ENCODE results near the gene RPAP2.
"Not testable (repeated sequence)": the region's sequence is repeated elsewhere in the genome, so short reads cannot be mapped to it uniquely, and the experiment has no call there.

Gene RPAP2

GRCh38 chr1:92419642-92420041 lies 120.8 kb downstream of the RPAP2 start:
- Histone ChIP-seq H2AFZ (ENCODE audit: low read depth) (no peak overlapping the region), H3K27me3 (ENCODE audit: insufficient read depth, low read depth) (no peaks in the 10 kb centered on the region), H3K4me1 (ENCODE audit: low read depth, poor library complexity, severe bottlenecking) (no peaks in the 10 kb centered on the region), H3K4me2 (no peak overlapping the region), H4K20me1 (ENCODE audit: insufficient read depth) (no peaks in the 10 kb centered on the region), H3K9ac (no peak overlapping the region), H3K4me3 (IDR thresholded peaks at IDR 0.05; ENCODE audit: insufficient read depth, low read depth, low read length) (no peak overlapping the region), H3K27ac (no peak overlapping the region), H3K36me3 (ENCODE audit: insufficient read depth) (no peaks in the 10 kb centered on the region), H3K79me2 (ENCODE audit: insufficient read depth, low read depth) (no peaks in the 10 kb centered on the region)
- TF ChIP-seq, protein P1, sequence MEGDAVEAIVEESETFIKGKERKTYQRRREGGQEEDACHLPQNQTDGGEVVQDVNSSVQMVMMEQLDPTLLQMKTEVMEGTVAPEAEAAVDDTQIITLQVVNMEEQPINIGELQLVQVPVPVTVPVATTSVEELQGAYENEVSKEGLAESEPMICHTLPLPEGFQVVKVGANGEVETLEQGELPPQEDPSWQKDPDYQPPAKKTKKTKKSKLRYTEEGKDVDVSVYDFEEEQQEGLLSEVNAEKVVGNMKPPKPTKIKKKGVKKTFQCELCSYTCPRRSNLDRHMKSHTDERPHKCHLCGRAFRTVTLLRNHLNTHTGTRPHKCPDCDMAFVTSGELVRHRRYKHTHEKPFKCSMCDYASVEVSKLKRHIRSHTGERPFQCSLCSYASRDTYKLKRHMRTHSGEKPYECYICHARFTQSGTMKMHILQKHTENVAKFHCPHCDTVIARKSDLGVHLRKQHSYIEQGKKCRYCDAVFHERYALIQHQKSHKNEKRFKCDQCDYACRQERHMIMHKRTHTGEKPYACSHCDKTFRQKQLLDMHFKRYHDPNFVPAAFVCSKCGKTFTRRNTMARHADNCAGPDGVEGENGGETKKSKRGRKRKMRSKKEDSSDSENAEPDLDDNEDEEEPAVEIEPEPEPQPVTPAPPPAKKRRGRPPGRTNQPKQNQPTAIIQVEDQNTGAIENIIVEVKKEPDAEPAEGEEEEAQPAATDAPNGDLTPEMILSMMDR (conservative IDR thresholded peaks at IDR 0.05; ENCODE audit: low read depth, low read length): no peak

GRCh38 chr1:92424381-92424780 lies 125.5 kb downstream of the RPAP2 start:
- Histone ChIP-seq H3K9ac (no peak overlapping the region), H3K79me2 (ENCODE audit: insufficient read depth, low read depth) (no peaks in the 10 kb centered on the region), H3K27me3 (ENCODE audit: insufficient read depth, low read depth) (no peaks in the 10 kb centered on the region), H4K20me1 (ENCODE audit: insufficient read depth) (no peaks in the 10 kb centered on the region), H3K27ac (no peak overlapping the region), H3K4me3 (IDR thresholded peaks at IDR 0.05; ENCODE audit: insufficient read depth, low read depth, low read length) (no peak overlapping the region), H3K4me2 (no peak overlapping the region), H2AFZ (ENCODE audit: low read depth) (no peak overlapping the region), H3K36me3 (ENCODE audit: insufficient read depth) (no peaks in the 10 kb centered on the region), H3K4me1 (ENCODE audit: low read depth, poor library complexity, severe bottlenecking) (no peaks in the 10 kb centered on the region)
- TF ChIP-seq, protein P1 (conservative IDR thresholded peaks at IDR 0.05; ENCODE audit: low read depth, low read length): no peak

DNA sequence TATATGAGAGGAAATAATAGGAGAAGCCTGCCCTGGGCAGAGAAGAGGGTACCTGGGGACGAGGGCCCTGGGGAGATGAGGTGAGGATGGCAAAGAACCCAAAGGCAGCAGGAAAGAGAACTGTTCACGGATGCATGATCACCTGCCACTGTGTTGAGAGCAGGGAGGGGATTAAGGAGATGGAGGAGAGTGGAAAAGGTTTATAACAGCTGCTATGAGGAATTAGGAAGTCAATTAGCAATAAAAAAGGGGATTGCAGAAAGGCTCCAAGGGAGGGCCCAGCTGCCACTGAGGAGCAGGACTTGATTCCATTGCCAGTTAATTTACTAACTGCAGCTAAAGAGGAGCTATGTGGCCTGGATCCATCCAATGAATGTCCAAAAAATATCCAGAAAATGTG lies 126.8 kb downstream of the RPAP2 start:
- Histone ChIP-seq H2AFZ (ENCODE audit: low read depth) (no peak overlapping the region), H3K4me1 (ENCODE audit: low read depth, poor library complexity, severe bottlenecking) (no peaks in the 10 kb centered on the region), H3K4me3 (IDR thresholded peaks at IDR 0.05; ENCODE audit: insufficient read depth, low read depth, low read length) (no peak overlapping the region), H3K27ac (no peak overlapping the region), H3K27me3 (ENCODE audit: insufficient read depth, low read depth) (no peaks in the 10 kb centered on the region), H4K20me1 (ENCODE audit: insufficient read depth) (no peaks in the 10 kb centered on the region), H3K79me2 (ENCODE audit: insufficient read depth, low read depth) (no peaks in the 10 kb centered on the region), H3K36me3 (ENCODE audit: insufficient read depth) (no peaks in the 10 kb centered on the region), H3K9ac (no peak overlapping the region), H3K4me2 (no peak overlapping the region)
- TF ChIP-seq, protein P1 (conservative IDR thresholded peaks at IDR 0.05; ENCODE audit: low read depth, low read length): no peak

DNA sequence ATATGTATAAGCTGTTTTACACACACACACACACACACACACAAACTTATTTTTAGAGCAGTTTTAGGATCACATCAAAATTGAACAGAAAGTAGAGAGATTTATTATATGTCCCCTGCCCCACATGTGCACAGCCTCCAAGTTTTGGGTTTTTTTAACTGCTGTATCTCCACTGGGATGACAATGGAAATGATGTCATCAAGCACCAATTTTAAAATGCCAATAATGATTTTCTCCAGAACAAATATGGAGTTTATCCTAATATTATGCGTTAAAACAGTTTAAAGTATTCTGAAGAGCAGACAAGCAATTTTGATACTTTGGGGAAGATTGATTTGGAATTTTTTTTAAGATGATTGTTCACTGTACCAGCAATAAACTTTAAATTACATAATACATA lies 131.2 kb downstream of the RPAP2 start:
- Histone ChIP-seq H3K4me2 (no peak overlapping the region), H4K20me1 (ENCODE audit: insufficient read depth) (no peaks in the 10 kb centered on the region), H2AFZ (ENCODE audit: low read depth) (no peak overlapping the region), H3K4me1 (ENCODE audit: low read depth, poor library complexity, severe bottlenecking) (no peaks in the 10 kb centered on the region), H3K4me3 (IDR thresholded peaks at IDR 0.05; ENCODE audit: insufficient read depth, low read depth, low read length) (no peak overlapping the region), H3K27ac (no peak overlapping the region), H3K36me3 (ENCODE audit: insufficient read depth) (no peaks in the 10 kb centered on the region), H3K79me2 (ENCODE audit: insufficient read depth, low read depth) (no peaks in the 10 kb centered on the region), H3K9ac (no peak overlapping the region), H3K27me3 (ENCODE audit: insufficient read depth, low read depth) (no peaks in the 10 kb centered on the region)
- TF ChIP-seq, protein P1 (conservative IDR thresholded peaks at IDR 0.05; ENCODE audit: low read depth, low read length): no peak

DNA sequence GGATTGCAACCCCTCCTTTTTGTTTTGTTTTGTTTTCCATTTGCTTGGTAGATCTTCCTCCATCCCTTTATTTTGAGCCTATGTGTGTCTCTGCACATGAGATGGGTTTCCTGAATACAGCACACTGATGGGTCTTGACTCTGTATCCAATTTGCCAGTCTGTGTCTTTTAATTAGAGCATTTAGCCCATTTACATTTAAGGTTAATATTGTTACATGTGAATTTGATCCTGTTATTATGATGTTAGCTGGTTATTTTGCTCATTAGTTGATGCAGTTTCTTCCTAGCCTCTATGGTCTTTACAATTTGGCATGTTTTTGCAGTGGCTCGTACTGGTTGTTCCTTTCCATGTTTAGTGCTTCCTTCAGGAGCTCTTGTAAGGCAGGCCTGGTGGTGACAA lies 135.7 kb downstream of the RPAP2 start:
- not testable (repeated sequence) for H3K79me2 ChIP-seq (ENCODE audit: insufficient read depth, low read depth); H3K4me3 ChIP-seq (IDR thresholded peaks at IDR 0.05; ENCODE audit: insufficient read depth, low read depth, low read length); H3K4me1 ChIP-seq (ENCODE audit: low read depth, poor library complexity, severe bottlenecking); H3K4me2 ChIP-seq; H4K20me1 ChIP-seq (ENCODE audit: insufficient read depth); H3K36me3 ChIP-seq (ENCODE audit: insufficient read depth); H3K27me3 ChIP-seq (ENCODE audit: insufficient read depth, low read depth); H2AFZ ChIP-seq (ENCODE audit: low read depth); H3K27ac ChIP-seq; H3K9ac ChIP-seq

Measured in KMS-11 (cell line).